Right cardiac atrium (tissue), 5 donors: ENCODE measurements around the gene WDR49. TPM values are rescaled to one million over a fixed set of nuclear protein-coding genes. Genes with fewer than 3 reads are reported as not detected.
A peak's percentile ranks its signal among the peaks of the same experiment; 100 is the strongest.

Experiments used
- ATAC-seq, 2 donors: fragments of 200-7000 bp; cut with Tn5 transposase; one replicate each; pipeline versions ENCODE4 v1.8.0 to v1.9.1; 2020; ENCODE audit warnings: moderate library complexity in 2 of 2, mild to moderate bottlenecking in 1 of 2
- DNase-seq, 3 donors: peaks; one replicate each; pipeline ENCODE4 v3.0.0-alpha.2; 2020
- H3K27ac ChIP-seq: one replicate; pipeline ENCODE4 v1.5.1; 2013; ENCODE audit warnings: mild to moderate bottlenecking, low read length, control low read depth, moderate library complexity
- H3K27me3 ChIP-seq: one replicate; pipeline ENCODE4 v1.6.1; 2013; ENCODE audit not compliant: control insufficient read depth, insufficient read depth
- H3K4me1 ChIP-seq: one replicate; pipeline ENCODE4 v1.6.1; 2013; ENCODE audit warnings: low read length; ENCODE audit not compliant: control insufficient read depth, insufficient read depth
- H3K4me3 ChIP-seq: one replicate; pipeline ENCODE4 v1.5.1; 2013; ENCODE audit warnings: low read length, control low read depth
- H3K9me3 ChIP-seq: one replicate; pipeline ENCODE4 v1.6.1; 2013; ENCODE audit warnings: low read length; ENCODE audit not compliant: control insufficient read depth
- WGBS: extraction: QIAGEN DNeasy Blood & Tissue Kit; methylation state at CpG from one replicate; pipeline ENCODE4 v1.1.7; 2013; 5-methylcytosine and 5-hydroxymethylcytosine counted together
- intact Hi-C, 4 donors: fragments of 100-400 bp; cut with DNase I; formaldehyde crosslinking; loops; one replicate each; pipeline versions ENCODE4 v1.11.0 to v1.14.0; 2022 to 2023
- long read RNA-seq, 4 donors: library from polyadenylated mRNA; unstranded; transcript quantifications; one replicate each; pipeline ENCODE4 v2.0.0, GENCODE V29; 2020 to 2021
- polyA plus RNA-seq: library from polyadenylated mRNA; stranded (reverse); fragments of 200-250 nt; gene quantifications from one replicate; pipeline ENCODE4 v1.2.3, GENCODE V29; 2013
- total RNA-seq, 4 donors: library from RNA; stranded (reverse); fragmentation: NEBNext Ultra II Directional; extraction: Animal tissue kit (Norgen Biotek cat#: 25700); gene quantifications; one replicate each; pipeline ENCODE4 v1.2.1, GENCODE V29; 2021
- donor health status: healthy with polysubstance abuse.
- donor health status: DM: no; HTN: yes; CAD: no.
- donor health status: DM: no; HTN: no; CAD: no.
- donor health status: DM: no; HTN: yes; CAD: no; lungs with severe emphysema.
- donor health status: DM: yes; HTN: yes; CAD: no.

The WDR49 gene
- total RNA-seq (10 to 100 TPM; 16.0 to 29.6 (median 26.4) TPM), polyA plus RNA-seq (4.4 TPM)
- long read RNA-seq, donor 1, partial matches to known transcripts = 0 of 6 reads
- long read RNA-seq, donor 1, other reads (novel, unspliced or antisense) = 6 of 6 reads
- long read RNA-seq, donor 2 = 0 reads
- long read RNA-seq, donor 3, partial matches to known transcripts = 9 of 33 reads
- long read RNA-seq, donor 3, other reads (novel, unspliced or antisense) = 24 of 33 reads
- long read RNA-seq, donor 4 = 0 reads

GRCh38 chr3:167653760-167654159, at the start of gene WDR49:
Gene WDR49, minus strand, starts transcription at chr3:167653942. Its CDS starts 517 bp downstream, at chr3:167653425.
- Histone ChIP-seq H3K27ac (no peak within 1 kb of the TSS), H3K4me3 (no peak within 1 kb of the TSS), H3K4me1 (no peaks in the 10 kb centered on the region), H3K9me3 (no peaks in the 10 kb centered on the region), H3K27me3 (no peaks in the 10 kb centered on the region)
- no peak for DNase-seq
- WGBS = 72% methylated on average over 1 of the region's 1 CpG
- intact Hi-C loops = no loop called here
- peak; percentile 67 to 77 for ATAC-seq

GRCh38 chr3:167700926-167701325, 47.2 kb upstream of the WDR49 start:
- intact Hi-C loops = no loop called here
- DNase-seq = no peak
- Histone ChIP-seq H3K27ac (no peak overlapping the region), H3K4me3 (no peak overlapping the region), H3K27me3 (no peaks in the 10 kb centered on the region), H3K4me1 (no peaks in the 10 kb centered on the region), H3K9me3 (no peaks in the 10 kb centered on the region)
- WGBS = 92% methylated on average over 2 of the region's 2 CpGs
- no peak for ATAC-seq

- no peak for DNase-seq
- Histone ChIP-seq H3K9me3 (no peaks in the 10 kb centered on the region), H3K4me1 (no peaks in the 10 kb centered on the region), H3K27ac (no peak overlapping the region), H3K27me3 (no peaks in the 10 kb centered on the region), H3K4me3 (no peak overlapping the region)
- WGBS = 94% methylated on average over 4 of the region's 4 CpGs
- no peak for ATAC-seq
- intact Hi-C loops = no loop called here
Measured at GRCh38 chr3:167700046-167700445, 46.3 kb upstream of the WDR49 start.

- no peak overlapping the region for H3K4me3 ChIP-seq
- 76% methylated on average over 2 of the region's 2 CpGs for WGBS
- H3K4me1 ChIP-seq = no peaks in the 10 kb centered on the region
- DNase-seq (no peak), ATAC-seq (no peak)
- intact Hi-C loops = no loop called here
- no peak overlapping the region for H3K27ac ChIP-seq
- H3K9me3 ChIP-seq = no peaks in the 10 kb centered on the region
- H3K27me3 ChIP-seq = no peaks in the 10 kb centered on the region
Measured at GRCh38 chr3:167694121-167694520, 40.4 kb upstream of the WDR49 start.

GRCh38 chr3:167691366-167691765, 37.6 kb upstream of the WDR49 start:
- H3K9me3 ChIP-seq = no peaks in the 10 kb centered on the region
- no peaks in the 10 kb centered on the region for H3K27me3 ChIP-seq
- no peak for ATAC-seq
- H3K4me1 ChIP-seq = no peaks in the 10 kb centered on the region
- intact Hi-C loops = no loop called here
- 56% methylated on average over 3 of the region's 3 CpGs for WGBS
- DNase-seq = no peak
- no peak overlapping the region for H3K27ac ChIP-seq
- H3K4me3 ChIP-seq = no peak overlapping the region

- intact Hi-C loops = loop anchor here (5.0 to 10.0 kb wide), 2 partner anchors 277 to 280 kb away; no protein-coding TSS in a partner anchor
- H3K27me3 ChIP-seq = no peaks in the 10 kb centered on the region
- H3K4me3 ChIP-seq = no peak overlapping the region
- H3K9me3 ChIP-seq = no peaks in the 10 kb centered on the region
- peak in 1 of 2 donors; percentile 57 for ATAC-seq
- H3K27ac ChIP-seq = no peak overlapping the region
- no peak for DNase-seq
- H3K4me1 ChIP-seq = no peaks in the 10 kb centered on the region
Measured at GRCh38 chr3:167684388-167684993, 30.7 kb upstream of the WDR49 start.

GRCh38 chr3:167679526-167679925, 25.8 kb upstream of the WDR49 start:
- H3K4me3 ChIP-seq = no peak overlapping the region
- DNase-seq = no peak
- H3K27me3 ChIP-seq = no peaks in the 10 kb centered on the region
- 91% methylated on average over 4 of the region's 4 CpGs for WGBS
- H3K4me1 ChIP-seq = no peaks in the 10 kb centered on the region
- intact Hi-C loops = no loop called here
- H3K9me3 ChIP-seq = peaks cover 2% of the 10 kb centered on the region
- ATAC-seq = no peak
- no peak overlapping the region for H3K27ac ChIP-seq

- no peaks in the 10 kb centered on the region for H3K4me1 ChIP-seq
- H3K4me3 ChIP-seq = no peak overlapping the region
- no peak overlapping the region for H3K27ac ChIP-seq
- ATAC-seq (no peak), DNase-seq (no peak)
- 100% methylated on average over 1 of the region's 1 CpG for WGBS
- H3K27me3 ChIP-seq = no peaks in the 10 kb centered on the region
- H3K9me3 ChIP-seq = peaks cover 2% of the 10 kb centered on the region
- intact Hi-C loops = no loop called here
Measured at GRCh38 chr3:167675848-167676247, 22.1 kb upstream of the WDR49 start.

- no peaks in the 10 kb centered on the region for H3K27me3 ChIP-seq
- no peak overlapping the region for H3K4me3 ChIP-seq
- H3K4me1 ChIP-seq = no peaks in the 10 kb centered on the region
- peaks cover 2% of the 10 kb centered on the region for H3K9me3 ChIP-seq
- DNase-seq = no peak
- ATAC-seq = no peak
- no peak overlapping the region for H3K27ac ChIP-seq
- WGBS = 87% methylated on average over 1 of the region's 1 CpG
- intact Hi-C loops = no loop called here
Measured at GRCh38 chr3:167673221-167673620, 19.5 kb upstream of the WDR49 start.

- intact Hi-C loops = no loop called here
- no peak overlapping the region for H3K4me3 ChIP-seq
- DNase-seq (no peak), ATAC-seq (peak in 1 of 2 donors; percentile 90)
- H3K9me3 ChIP-seq = peaks cover 2% of the 10 kb centered on the region
- no peaks in the 10 kb centered on the region for H3K27me3 ChIP-seq
- no peak overlapping the region for H3K27ac ChIP-seq
- 61% methylated on average over 4 of the region's 4 CpGs for WGBS
- H3K4me1 ChIP-seq = no peaks in the 10 kb centered on the region
Measured at GRCh38 chr3:167671878-167672427, 18.2 kb upstream of the WDR49 start.

GRCh38 chr3:167669699-167670098, 16.0 kb upstream of the WDR49 start:
- H3K9me3 ChIP-seq = no peaks in the 10 kb centered on the region
- WGBS = 71% methylated on average over 1 of the region's 1 CpG
- ATAC-seq (no peak), DNase-seq (no peak)
- H3K4me1 ChIP-seq = no peaks in the 10 kb centered on the region
- no peak overlapping the region for H3K4me3 ChIP-seq
- intact Hi-C loops = no loop called here
- H3K27ac ChIP-seq = no peak overlapping the region
- no peaks in the 10 kb centered on the region for H3K27me3 ChIP-seq
